ENCODE data around the gene HSP90AB1. TPM values are rescaled to one million over a fixed set of nuclear protein-coding genes. Genes with fewer than 3 reads are reported as not detected.

Gene HSP90AB1
- total RNA-seq, 1 donor: 928 TPM

DNA sequence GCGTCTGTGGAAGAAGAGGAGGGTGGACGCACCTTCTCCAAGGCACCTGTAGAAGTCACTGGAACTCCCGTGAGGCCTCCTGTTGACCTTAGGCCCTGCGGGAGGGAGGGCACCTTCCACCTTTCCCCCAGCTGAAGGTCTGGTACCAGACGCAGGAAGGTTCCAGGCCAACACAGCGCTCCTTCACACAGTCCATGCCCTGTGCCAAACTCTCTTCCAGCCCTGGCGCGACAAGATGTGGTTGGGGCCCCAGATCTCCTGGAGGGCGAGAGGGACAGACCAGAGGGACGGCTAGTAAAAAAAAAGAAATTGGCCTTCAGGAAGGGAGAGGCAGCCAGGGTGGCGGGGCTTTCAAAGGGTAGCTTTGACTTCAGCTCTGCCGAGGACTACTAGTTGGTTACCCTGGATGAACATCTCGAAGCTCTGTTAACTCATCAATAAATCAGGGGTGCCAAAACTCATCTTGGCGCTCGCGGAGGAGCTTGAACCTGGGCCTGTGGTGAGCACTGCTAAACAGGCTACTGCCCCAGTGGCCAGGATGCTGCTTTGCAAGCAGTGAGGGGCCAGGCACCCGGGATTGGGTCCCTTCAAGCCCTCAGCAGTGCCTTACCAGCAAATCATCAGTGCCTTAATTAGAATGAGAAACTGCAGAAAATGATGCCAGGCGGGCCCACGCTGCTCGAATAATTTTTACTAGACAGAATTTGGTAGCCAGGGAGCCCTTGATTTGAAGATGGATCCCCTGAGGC, 51.3 kb downstream of the HSP90AB1 start:
- DNase-seq (ENCODE audit: low read depth): no peak
- H3K4me3 ChIP-seq (ENCODE audit: low read depth, low read length): no peak overlapping the region
- TF ChIP-seq, protein P1, sequence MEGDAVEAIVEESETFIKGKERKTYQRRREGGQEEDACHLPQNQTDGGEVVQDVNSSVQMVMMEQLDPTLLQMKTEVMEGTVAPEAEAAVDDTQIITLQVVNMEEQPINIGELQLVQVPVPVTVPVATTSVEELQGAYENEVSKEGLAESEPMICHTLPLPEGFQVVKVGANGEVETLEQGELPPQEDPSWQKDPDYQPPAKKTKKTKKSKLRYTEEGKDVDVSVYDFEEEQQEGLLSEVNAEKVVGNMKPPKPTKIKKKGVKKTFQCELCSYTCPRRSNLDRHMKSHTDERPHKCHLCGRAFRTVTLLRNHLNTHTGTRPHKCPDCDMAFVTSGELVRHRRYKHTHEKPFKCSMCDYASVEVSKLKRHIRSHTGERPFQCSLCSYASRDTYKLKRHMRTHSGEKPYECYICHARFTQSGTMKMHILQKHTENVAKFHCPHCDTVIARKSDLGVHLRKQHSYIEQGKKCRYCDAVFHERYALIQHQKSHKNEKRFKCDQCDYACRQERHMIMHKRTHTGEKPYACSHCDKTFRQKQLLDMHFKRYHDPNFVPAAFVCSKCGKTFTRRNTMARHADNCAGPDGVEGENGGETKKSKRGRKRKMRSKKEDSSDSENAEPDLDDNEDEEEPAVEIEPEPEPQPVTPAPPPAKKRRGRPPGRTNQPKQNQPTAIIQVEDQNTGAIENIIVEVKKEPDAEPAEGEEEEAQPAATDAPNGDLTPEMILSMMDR (IDR thresholded peaks at IDR 0.05; ENCODE audit: insufficient read depth, low read depth, low read length): no peak

DNA sequence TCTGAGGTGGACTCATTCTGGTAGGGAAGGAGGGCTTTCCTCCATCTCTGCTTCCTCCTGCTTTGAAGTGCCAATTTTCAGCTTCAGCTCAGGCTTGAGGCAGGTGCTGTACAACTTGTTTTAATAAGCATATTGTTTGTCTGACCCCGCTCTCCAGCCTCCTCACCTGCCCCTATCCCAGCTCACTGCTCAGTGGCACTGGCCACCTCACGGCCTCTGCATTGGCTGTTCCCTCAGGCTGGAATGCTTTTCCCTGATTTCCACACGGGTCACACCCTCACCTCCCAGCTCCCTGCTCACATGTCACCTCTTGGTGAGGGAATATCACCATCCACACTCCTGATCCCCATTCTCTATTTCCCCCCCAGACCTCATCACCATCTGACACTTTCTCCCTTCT, 52.0 kb downstream of the HSP90AB1 start:
- no peak overlapping the region for H3K4me3 ChIP-seq (ENCODE audit: low read depth, low read length)
- TF ChIP-seq, protein P1 (IDR thresholded peaks at IDR 0.05; ENCODE audit: insufficient read depth, low read depth, low read length): no peak
- no peak for DNase-seq (ENCODE audit: low read depth)

DNA sequence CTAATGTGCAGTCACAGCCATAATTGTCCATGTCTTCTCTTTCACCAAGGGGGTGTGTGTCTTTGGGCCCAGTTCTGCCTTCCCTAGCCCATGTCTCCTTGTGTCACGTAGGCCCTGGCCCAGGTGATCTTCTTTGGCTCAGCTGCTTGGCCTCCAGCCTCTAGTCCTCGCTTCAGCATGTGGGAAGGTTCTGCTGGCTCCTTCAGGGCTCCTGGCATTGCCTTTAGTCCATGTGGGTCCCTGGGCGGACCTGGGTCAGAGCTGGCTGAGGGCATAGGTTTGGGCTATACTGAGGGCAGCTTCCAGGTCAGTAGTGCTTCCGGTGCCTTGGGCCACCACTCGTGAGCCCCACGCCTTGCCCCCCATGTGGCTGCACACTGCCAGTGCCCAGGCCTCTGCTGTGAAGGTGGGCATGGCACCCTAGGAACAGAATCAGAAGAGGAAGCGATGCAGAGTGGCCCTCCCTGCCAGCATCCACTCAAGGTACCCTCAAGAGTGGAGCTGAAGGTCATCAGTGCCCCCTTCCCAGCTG, 53.5 kb downstream of the HSP90AB1 start:
- DNase-seq (ENCODE audit: low read depth): no peak
- TF ChIP-seq, protein P1 (IDR thresholded peaks at IDR 0.05; ENCODE audit: insufficient read depth, low read depth, low read length): no peak
- no peak overlapping the region for H3K4me3 ChIP-seq (ENCODE audit: low read depth, low read length)

DNA sequence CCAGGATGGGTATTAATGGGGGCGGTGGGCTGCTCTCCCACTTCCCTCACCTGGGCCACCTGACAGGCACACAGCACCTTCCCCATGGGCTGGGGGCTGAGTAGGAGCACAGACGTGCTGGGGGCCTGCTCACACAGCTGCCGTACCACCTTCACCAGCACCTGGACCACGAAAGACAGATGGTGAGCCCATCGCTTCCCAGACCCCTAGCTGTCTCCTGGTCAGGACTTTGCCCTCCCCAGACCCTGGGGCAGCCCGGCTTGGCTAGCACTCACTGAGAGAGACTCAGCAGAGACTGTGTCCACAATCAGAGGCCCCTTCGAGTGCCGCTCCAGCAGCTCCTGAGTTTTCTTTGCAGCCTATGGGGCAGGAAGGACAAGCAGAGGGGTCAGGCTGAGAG, 54.2 kb downstream of the HSP90AB1 start:
- TF ChIP-seq, protein P1 (IDR thresholded peaks at IDR 0.05; ENCODE audit: insufficient read depth, low read depth, low read length): no peak
- no peak for DNase-seq (ENCODE audit: low read depth)
- no peak overlapping the region for H3K4me3 ChIP-seq (ENCODE audit: low read depth, low read length)

DNA sequence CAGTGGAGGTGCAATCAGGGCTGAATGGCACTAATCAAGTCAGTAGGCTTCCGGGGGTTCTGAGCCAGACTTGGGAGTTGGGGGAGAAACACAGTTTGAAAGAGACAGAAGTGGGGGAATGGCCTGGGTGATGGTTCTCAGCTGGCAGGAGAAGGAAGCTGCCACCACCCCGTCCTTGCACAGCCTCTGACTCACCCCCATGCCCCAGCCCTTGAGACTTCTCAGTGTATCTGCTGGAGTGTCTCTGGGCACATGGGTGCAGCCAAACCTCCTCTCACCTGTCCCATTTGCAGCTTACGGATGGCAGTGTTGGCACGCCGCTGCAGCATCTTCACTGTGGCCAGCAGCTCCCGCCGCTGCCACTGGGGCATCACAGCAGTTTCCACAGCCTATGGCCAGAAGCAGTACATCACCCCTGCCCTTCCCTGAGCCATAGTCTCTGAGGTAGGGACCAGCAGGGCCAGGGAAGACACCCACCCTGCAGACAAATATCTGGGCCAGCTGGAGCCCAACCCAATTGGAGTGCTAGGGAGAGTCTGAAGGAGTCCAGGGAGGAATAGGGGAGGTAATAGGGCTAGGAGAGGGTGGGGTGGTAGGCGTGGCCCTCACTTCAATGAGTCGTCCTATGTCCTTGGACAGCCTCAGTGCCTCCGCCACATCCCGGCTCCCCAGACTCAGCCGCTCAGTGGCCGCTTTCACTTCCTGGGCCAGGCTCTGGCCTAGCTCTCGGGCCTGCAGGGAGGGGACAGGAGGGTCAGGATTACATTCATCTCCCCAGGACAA, 55.1 kb downstream of the HSP90AB1 start:
- no peak for DNase-seq (ENCODE audit: low read depth)
- no peak overlapping the region for H3K4me3 ChIP-seq (ENCODE audit: low read depth, low read length)
- TF ChIP-seq, protein P1 (IDR thresholded peaks at IDR 0.05; ENCODE audit: insufficient read depth, low read depth, low read length): no peak

DNA sequence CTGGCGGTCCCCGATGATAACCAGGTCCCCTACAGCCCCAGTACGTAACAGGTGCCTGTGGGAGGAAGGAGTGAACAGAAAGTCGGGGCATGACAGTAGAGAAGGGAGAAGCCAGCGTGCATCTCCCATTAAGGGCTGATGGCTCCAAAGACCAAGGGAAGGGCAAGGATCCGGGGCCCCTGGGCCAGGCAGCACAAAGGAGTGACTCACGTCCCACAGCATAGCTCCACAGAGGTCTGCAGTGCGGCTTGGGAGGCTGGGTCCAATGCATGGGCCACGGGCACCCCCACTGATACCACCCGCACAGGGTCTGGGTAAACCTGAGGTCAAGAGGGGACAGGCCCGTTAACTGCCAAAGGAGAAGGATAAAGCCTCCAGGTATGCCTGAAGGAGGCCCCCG, 56.0 kb downstream of the HSP90AB1 start:
- TF ChIP-seq, protein P1 (IDR thresholded peaks at IDR 0.05; ENCODE audit: insufficient read depth, low read depth, low read length): no peak
- H3K4me3 ChIP-seq (ENCODE audit: low read depth, low read length): no peak overlapping the region
- no peak for DNase-seq (ENCODE audit: low read depth)

Small RNA genes within 50 kb of the gene (small RNA-seq; reads per million reads assigned to genes)
- gene RN7SL811P: not detected

Other genes with a start within 250 kb of the HSP90AB1 start
- 47.5 and 51.9 TPM in 2 replicates for gene MRPL14, start 119.6 kb upstream of the HSP90AB1 start, total RNA-seq
- 21.3 and 32.4 TPM in 2 replicates for gene TMEM63B, start 119.5 kb upstream of the HSP90AB1 start, total RNA-seq
- not detected in 2 replicates for gene CAPN11, start 88.3 kb upstream of the HSP90AB1 start, total RNA-seq
- not detected in 2 replicates for gene MYMX, start 30.2 kb upstream of the HSP90AB1 start, total RNA-seq
- 7.1 and 9.5 TPM in 2 replicates for gene SLC29A1, start 23.5 kb upstream of the HSP90AB1 start, total RNA-seq
- 84.7 and 92.8 TPM in 2 replicates for gene SLC35B2, start 10.4 kb downstream of the HSP90AB1 start, total RNA-seq
- 12.2 and 17.7 TPM in 2 replicates for gene NFKBIE, start 18.4 kb downstream of the HSP90AB1 start, total RNA-seq
- gene TMEM151B, start 23.3 kb downstream of the HSP90AB1 start, total RNA-seq: under 0.01 TPM in 1 of 2 replicates, not detected in the other
- gene AARS2, start 66.2 kb downstream of the HSP90AB1 start, total RNA-seq: 10.0 and 16.0 TPM in 2 replicates
- not detected in 2 replicates for gene SPATS1, start 95.5 kb downstream of the HSP90AB1 start, total RNA-seq
- gene CDC5L, start 140.6 kb downstream of the HSP90AB1 start, total RNA-seq: 17.7 and 24.2 TPM in 2 replicates